Limb (tissue), 2 donors: Measurements from ENCODE around the gene NPPC.

ENCODE experiments used
- DNase-seq, 2 donors: peaks; one replicate each; pipeline ENCODE4 v3.0.0-alpha.2; 2016; ENCODE audit errors: extremely low spot score in 2 of 2

NPPC gene

DNA sequence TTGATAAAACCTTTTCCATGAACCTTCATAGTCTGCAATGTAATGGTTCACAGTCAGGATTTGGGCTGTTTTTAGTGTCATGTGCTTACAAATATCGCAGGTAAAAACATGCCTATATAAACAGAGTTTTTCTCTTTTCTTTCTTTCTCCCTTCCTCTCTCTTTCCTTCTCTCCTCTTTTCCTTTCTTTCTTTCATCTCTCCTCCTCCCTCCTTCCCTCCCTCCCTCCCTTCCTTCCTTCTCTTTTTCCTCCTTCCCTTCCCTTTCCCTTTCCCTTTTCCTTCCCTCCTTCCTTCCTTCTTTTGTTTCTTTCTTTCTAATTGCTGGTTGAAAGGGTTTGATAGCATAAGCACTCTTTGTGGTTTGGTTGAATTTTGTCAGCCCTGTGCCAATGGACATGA, 9.6 kb upstream of the NPPC start:
- DNase-seq: no peak

DNA sequence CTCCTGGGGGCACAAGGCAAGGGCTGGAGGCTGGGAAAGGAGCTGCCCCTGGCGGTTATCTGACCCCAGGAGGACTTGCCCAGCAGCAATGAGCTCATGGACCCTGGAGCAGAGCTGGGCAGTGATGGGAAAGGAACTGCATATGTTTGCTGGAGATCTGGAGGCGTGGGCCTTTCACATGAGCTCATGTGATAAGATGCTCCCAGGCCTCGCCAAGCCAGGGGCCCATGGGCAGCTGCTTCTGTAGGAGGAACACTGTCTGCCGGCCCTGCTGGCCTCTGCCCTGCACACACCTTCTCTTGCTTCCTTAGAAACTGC, 9.0 kb upstream of the NPPC start:
- DNase-seq: no peak

GRCh38 chr2:231934441-231935206, 8.4 kb upstream of the NPPC start:
- DNase-seq: no peak

DNA sequence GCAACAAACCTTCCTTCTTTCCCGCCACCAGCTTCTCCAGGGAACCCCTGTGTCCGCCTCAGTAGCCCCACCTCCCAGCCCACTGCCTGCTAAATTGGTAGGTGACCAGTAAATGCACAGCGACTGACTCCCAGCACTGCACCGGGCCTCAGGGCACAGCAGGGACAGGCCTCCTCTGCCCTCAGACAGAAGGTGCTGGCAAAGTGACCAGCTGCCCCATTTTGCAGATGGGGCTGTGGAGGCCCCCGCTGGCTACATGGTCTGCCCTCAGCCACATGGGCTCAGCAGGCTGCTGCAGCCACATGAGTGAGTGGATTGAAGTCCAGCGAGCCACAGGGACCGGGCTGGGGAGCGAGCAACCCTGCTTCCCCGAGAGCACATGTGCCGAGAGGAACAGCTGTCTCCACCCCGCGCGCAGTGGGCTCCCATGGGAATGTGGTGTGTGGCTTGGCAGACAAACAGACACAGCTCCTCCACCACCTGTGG, 7.8 kb upstream of the NPPC start:
- peak in 1 of 2 donors; percentile 73 for DNase-seq

GRCh38 chr2:231932985-231933915, 7.1 kb upstream of the NPPC start:
- no peak for DNase-seq

DNA sequence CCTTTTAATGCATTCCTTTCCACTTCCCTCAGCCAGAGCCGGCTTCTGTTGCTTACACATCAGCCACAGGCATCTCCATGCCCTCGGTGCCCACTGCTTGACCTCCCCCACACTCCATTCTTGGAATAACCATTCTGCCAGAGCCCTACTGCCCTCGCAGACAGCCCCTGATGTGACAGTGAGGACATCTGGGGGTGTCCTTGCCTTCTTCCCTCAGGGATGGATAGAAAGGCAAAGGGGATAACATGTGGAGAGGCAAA, 6.4 kb upstream of the NPPC start:
- no peak for DNase-seq

- no peak for DNase-seq
Observed at GRCh38 chr2:231931481-231931915, 5.3 kb upstream of the NPPC start.

GRCh38 chr2:231930593-231931281, 4.5 kb upstream of the NPPC start:
- no peak for DNase-seq

DNA sequence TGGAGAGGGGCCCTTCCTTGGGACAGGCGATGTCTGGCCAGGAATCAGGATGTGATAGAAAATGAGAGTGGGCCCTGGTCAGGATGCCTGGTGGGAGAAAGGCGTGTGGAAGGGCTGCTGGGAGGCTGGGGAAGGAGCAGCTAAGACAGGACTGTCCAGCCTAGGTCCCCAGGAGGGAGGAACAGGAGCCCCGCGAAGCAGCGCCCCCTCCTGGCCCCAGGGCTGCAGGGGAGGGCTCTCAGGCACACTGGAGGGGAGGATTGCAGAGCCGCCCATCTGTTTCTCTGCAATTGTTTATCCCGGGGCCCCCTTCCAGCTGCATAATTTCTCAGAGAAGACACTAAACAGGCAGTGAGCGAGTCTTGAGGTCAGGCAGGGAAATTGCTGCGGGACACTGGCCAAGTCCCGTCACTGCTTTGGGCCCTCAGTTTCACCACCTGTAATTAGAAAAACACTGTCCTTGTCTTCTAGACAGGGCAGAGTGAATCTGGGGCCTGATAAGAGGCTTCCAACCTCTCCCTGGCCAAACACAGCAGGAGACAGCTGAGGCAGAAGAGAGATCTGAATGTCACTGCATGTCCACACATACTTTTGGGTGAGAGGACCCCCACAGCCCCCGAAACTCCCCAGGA, 3.9 kb upstream of the NPPC start:
- peak in 1 of 2 donors; percentile 55 for DNase-seq

- no peak for DNase-seq
Observed at GRCh38 chr2:231928901-231929725, 2.9 kb upstream of the NPPC start.

DNA sequence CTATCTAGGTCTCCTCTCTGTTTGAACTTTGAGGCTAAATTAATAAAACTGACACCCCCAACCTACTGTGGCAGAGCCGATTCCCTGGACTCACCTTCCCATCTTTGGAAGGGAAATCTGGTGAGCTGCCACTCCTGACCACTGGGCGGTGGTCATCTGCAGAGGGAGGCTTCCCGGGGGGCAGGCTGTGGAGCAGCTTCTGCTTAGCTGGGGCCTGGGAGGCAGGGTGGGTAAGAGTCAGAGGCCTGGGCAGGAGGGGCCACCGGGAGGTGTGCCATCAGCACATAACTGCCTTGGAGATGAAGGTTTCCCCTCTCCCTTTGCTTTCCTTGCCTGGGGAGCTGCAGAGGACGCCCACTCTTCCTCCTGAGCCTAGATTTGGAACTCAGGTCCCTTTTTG, 2.3 kb upstream of the NPPC start:
- no peak for DNase-seq

- no peak for DNase-seq
Observed at GRCh38 chr2:231927566-231927890, 1.3 kb upstream of the NPPC start.

DNA sequence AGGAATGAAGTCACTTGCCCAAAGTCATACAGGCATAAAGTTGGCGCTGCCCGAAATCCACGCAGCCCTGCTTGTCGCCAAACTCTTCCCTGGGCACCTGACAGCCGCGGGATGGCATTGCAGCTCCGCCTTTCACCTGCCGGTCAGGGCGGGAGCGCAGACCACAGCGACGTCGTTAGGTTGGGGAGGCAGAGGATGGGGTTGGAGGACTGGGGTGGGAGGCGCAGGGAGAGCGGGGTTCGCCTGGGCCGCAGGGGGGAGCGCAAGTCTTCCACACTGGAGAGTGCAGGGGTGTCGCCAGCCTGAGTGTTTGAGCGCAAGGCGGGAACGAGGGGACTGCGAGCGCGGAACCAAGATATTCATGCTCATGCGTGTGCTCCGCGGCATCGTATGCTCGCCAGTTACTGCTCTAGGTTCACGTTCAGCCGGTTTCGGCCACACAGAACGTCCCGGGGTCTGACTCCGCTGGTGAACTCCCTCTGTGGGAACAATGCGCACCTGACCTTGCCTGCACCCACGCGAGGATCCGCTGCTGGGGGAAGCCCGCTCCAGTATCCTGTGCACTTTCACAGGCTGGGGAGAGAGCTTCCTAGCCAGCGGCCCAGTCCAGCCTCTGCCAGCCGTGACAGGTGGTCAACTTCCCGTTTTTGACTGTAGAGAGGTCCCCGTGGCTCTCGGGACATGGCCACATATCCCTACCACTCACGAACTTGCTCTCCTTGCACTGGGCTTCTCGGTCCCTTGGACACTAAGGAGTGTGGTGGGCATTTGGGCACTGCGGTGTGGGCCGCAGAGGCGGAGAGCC, 767 bp upstream of the NPPC start:
- peak in 1 of 2 donors; percentile 66 for DNase-seq

GRCh38 chr2:231925303-231926179, 655 bp downstream of the NPPC start:
- DNase-seq: peak; percentile 77 to 92

- no peak for DNase-seq
Observed at GRCh38 chr2:231924889-231925275, 1.3 kb downstream of the NPPC start.

DNA sequence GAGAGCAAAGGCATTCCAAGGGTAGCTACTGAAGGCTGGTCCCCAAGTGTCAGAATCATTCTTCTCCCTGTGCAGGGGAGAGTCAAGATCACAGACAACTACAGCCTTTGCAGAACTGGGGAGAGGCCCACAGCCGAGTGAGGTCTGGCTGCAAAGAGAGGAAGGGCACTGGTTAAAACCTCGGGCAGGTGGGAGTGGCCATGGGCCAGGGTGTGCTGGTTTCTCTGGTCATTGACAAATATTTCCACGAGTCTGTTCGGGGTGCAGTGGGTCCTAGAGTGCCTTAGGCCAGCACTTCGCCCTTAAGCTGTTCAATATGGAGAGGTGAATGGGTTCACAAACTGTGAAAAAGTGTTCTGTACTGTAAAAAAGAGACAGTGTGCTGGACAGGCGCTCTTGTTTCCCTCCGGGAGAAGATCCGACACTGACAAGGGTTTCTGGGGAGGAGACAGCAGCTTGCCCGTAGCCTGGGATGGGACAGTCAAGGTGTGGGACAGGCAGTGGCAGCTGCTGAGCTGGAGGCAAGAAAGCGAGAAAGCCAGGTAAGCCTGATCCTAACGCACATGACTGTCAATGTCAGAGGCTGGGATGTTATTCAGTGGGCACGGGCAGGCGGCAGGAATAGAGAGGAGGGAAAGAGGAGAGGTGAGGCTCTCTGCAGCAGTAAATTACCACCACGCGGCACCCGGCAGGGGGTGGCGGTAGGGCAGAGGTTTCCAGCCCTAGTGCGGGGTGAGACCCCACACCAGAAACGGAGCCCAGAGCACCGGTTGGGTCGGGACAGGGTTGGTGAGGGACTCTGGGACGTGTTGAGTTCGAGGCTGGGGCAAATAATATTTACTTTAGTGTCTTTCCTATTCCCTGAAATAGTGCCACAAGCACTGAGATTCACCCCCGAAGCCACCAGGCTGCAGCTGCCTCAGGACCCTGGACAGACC, 2.0 kb downstream of the NPPC start:
- DNase-seq: no peak

- DNase-seq: no peak
Observed at GRCh38 chr2:231923010-231923344, 3.2 kb downstream of the NPPC start.

DNA sequence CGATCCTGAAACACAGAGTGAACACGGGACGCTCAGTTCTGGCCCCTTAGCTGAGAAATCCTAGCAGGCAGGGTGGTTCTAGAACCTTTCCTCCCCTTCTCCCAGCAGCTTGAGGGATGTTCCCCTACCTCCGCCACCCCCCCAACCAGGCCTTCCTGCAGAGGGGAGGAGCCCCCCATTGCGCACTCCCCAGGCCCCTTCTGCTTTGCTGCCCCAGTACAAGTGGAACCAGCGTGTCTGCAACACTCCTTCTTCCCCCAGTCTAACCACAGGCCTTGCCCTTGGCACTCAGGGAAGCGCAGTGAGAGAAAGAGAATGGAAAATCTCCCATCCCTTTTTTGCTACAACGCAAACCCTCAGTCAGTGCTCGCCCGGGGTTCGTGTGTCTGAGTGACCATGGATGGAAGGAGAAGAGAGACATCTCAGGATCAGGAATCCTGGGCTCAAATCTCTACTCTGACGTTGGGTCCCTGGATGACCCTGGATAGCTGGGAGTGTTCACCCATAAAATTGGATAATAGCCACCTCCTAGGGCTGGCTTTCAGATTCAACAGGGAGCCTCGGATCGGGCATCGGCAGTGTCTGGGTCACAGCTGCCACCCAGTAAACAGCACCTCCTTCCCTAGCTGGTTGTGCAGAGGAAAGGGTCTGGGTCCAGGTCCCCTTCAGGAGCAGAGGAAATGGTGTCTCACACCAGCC, 3.7 kb downstream of the NPPC start:
- no peak for DNase-seq
